Tibial nerve (tissue), 4 donors: Measurements from ENCODE around the gene FANCE. TPM values are rescaled to one million over a fixed set of nuclear protein-coding genes. Genes with fewer than 3 reads are reported as not detected.

Experiments used
- DNase-seq, 2 donors: peaks; one replicate each; pipeline ENCODE4 v3.0.0-alpha.2; 2019; ENCODE audit warnings: low spot score in 2 of 2
- H3K27ac ChIP-seq, 4 donors: fragments of 200-600 bp; sonication (generic) in 3 of 4; one replicate each; pipeline ENCODE4 v1.5.1; 2017 to 2019; ENCODE audit warnings: mild to moderate bottlenecking in 1 of 4
- H3K27me3 ChIP-seq, 2 donors: fragments of 200-600 bp; sonication (generic) in 1 of 2; one replicate each; pipeline versions ENCODE4 v1.5.1 to v1.6.0; 2017 to 2019
- H3K36me3 ChIP-seq, 3 donors: fragments of 200-600 bp; sonication (generic); one replicate each; pipeline ENCODE4 v1.5.1; 2018 to 2019
- H3K4me1 ChIP-seq, 4 donors: fragments of 200-600 bp; sonication (generic) in 3 of 4; one replicate each; pipeline ENCODE4 v1.5.1; 2017 to 2019
- H3K4me3 ChIP-seq, 4 donors: fragments of 200-600 bp; sonication (generic) in 3 of 4; one replicate each; pipeline ENCODE4 v1.5.1; 2017 to 2019; ENCODE audit warnings: mild to moderate bottlenecking in 1 of 4, moderate library complexity in 1 of 4
- H3K9me3 ChIP-seq, 4 donors: fragments of 200-600 bp; sonication (generic) in 3 of 4; one replicate each; pipeline ENCODE4 v1.5.1; 2017 to 2019
- CTCF ChIP-seq, 5 experiments: fragments of 200-600 bp in 3 of 5; fragments of 450-650 bp in 2 of 5; sonication (generic) in 3 of 5; IDR thresholded peaks; one replicate each; pipeline ENCODE4 v1.5.1; 2016 to 2019; ENCODE audit warnings: antibody characterized with exemption in 5 of 5, mild to moderate bottlenecking in 3 of 5, moderate library complexity in 2 of 5
- EP300 ChIP-seq, 2 donors: sonication (generic); formaldehyde crosslinking; IDR thresholded peaks; one replicate each; pipeline ENCODE4 v1.6.1; 2017; ENCODE audit warnings: antibody characterized with exemption in 2 of 2, mild to moderate bottlenecking in 1 of 2
- POLR2A ChIP-seq, 2 donors: fragments of 450-650 bp; IDR thresholded peaks; one replicate each; pipeline ENCODE4 v1.6.1; 2017; ENCODE audit warnings: antibody characterized with exemption in 2 of 2, mild to moderate bottlenecking in 2 of 2, moderate library complexity in 2 of 2
- WGBS, 2 donors: methylation state at CpG; one replicate each; pipeline ENCODE4 v1.1.5; 2018; 5-methylcytosine and 5-hydroxymethylcytosine counted together
- total RNA-seq, 4 donors: library from RNA; depleted of rRNA; stranded (reverse); fragments of >200 nt; gene quantifications; one replicate each; pipeline ENCODE4 v1.1.0, GENCODE V29; 2016

The FANCE gene
- total RNA-seq, 4 donors from 2014 or later: 8.1 to 9.6 (median 8.4) TPM

DNA sequence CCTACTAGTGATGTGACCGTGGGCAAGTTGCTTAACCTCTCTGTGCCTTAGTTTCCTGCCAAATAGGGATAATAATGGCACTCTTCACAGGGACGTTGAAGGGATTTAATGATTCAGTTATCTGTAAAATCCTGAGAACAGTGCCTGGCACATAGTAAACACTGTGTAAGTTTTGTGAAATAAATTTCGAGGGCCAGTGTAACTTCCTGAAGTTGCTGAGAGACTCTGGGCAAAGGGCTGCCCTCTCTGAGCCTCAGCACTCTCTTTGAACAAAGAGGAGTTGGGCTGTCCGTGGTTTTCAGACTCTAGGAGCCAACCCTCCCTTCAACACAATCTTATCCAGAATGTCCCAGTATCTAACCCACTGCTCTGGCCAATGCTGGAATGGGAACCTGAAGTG, 47.2 kb downstream of the FANCE start:
- Histone ChIP-seq H3K36me3 (no peaks in the 10 kb centered on the region), H3K27me3 (peaks cover 0 to 27% of the 10 kb centered on the region in 2 donors), H3K27ac (no peak overlapping the region), H3K4me3 (no peak overlapping the region), H3K4me1 (peaks cover 0 to 34% (median 23%) of the 10 kb centered on the region in 4 donors), H3K9me3 (no peaks in the 10 kb centered on the region)
- no peak for TF ChIP-seq EP300 (IDR thresholded peaks at IDR 0.05)
- TF ChIP-seq POLR2A (IDR thresholded peaks at IDR 0.05): no peak
- no peak for TF ChIP-seq CTCF (IDR thresholded peaks at IDR 0.05)
- DNase-seq: no peak
- 77 to 79% methylated on average over 4 of the region's 4 CpGs for WGBS, 2 donors

GRCh38 chr6:35500782-35501181, 48.6 kb downstream of the FANCE start:
- TF ChIP-seq EP300 (IDR thresholded peaks at IDR 0.05): no peak
- TF ChIP-seq POLR2A (IDR thresholded peaks at IDR 0.05): no peak
- no peak for TF ChIP-seq CTCF (IDR thresholded peaks at IDR 0.05)
- Histone ChIP-seq H3K27ac (no peak overlapping the region), H3K4me1 (peaks cover 0 to 19% (median 14%) of the 10 kb centered on the region in 4 donors), H3K36me3 (no peaks in the 10 kb centered on the region), H3K9me3 (no peaks in the 10 kb centered on the region), H3K27me3 (peaks cover 0 to 41% of the 10 kb centered on the region in 2 donors), H3K4me3 (no peak overlapping the region)
- no peak for DNase-seq
- WGBS, 2 donors: 78 to 81% methylated on average over 6 of the region's 6 CpGs

DNA sequence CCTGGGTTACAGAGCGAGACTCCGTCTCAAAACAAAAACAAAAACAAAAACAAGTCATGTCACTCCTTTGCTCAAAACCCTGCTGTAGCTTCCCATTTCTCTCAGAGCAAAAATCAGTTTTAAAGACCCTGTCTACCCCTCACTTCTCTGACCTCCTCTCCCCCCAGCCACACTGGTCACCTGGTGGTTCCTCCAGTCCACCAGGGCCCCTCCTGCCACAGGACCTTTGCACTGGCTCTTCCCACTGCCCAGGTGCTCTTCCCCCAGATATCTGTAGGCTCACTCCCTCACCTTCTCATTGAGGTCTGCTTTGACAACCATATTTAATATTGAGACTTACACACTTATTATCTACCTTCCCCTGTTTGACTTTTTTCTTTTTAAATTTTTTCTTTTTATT, 49.6 kb downstream of the FANCE start:
- Histone ChIP-seq H3K27ac (no peak overlapping the region), H3K9me3 (no peaks in the 10 kb centered on the region), H3K27me3 (peaks cover 0 to 51% of the 10 kb centered on the region in 2 donors), H3K4me3 (no peak overlapping the region), H3K4me1 (peaks cover 0 to 13% (median 12%) of the 10 kb centered on the region in 4 donors), H3K36me3 (no peaks in the 10 kb centered on the region)
- DNase-seq: no peak
- no peak for TF ChIP-seq CTCF (IDR thresholded peaks at IDR 0.05)
- no peak for TF ChIP-seq POLR2A (IDR thresholded peaks at IDR 0.05)
- no peak for TF ChIP-seq EP300 (IDR thresholded peaks at IDR 0.05)
- WGBS, 2 donors: 88 to 96% methylated on average over 2 of the region's 2 CpGs

DNA sequence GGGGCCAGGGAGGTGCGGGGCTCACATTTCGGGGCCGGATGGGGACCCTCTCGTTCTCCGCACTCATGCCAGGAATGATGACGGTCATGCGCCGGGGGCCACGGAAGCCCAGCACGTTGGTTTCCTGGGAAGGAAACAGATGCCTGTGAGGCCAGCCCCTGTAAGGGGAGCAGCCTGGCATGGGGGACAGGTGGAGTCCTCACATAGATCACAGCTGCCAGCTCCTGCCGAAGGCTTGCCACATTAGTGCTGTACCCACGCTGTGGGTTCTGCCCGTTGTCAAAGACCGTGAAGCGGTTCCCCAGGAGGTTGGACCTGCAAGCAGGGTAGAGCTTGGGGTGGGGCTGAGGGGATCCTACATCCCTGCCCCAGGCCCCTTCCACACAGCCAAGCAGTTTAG, 51.4 kb downstream of the FANCE start:
- 46 to 61% methylated on average over 5 to 15 of the region's 15 CpGs for WGBS, 2 donors
- H3K27me3 ChIP-seq: peaks cover 0 to 65% of the 10 kb centered on the region in 2 donors
- no peak for TF ChIP-seq POLR2A (IDR thresholded peaks at IDR 0.05)
- TF ChIP-seq CTCF (IDR thresholded peaks at IDR 0.05): no peak
- no peak for TF ChIP-seq EP300 (IDR thresholded peaks at IDR 0.05)
- H3K36me3 ChIP-seq: no peaks in the 10 kb centered on the region
- H3K27ac ChIP-seq: no peak overlapping the region
- no peak for DNase-seq
- no peaks in the 10 kb centered on the region for H3K9me3 ChIP-seq
- no peak overlapping the region for H3K4me3 ChIP-seq
- H3K4me1 ChIP-seq: peaks cover 0 to under 1% (median under 1%) of the 10 kb centered on the region in 4 donors

DNA sequence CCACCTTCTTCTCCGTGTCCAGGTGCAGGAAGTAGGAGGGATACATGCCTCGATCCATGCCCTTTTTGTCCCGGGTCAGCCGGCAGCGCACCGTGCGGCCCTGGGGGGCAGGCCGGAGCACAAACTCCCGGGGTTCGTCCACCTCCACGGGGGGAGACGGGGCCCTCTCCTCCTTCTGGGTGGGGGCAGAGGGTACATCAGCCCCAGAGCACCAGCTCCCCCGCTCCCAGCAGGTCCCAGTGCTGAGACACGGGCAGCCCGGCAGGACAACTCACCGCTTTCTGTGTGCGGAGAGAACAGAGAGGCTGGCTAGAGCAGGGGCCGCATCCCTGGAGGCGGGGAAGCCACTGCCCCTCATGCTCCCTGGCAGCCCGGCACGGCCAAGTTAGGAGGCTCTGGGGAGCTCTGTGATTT, 53.9 kb downstream of the FANCE start:
- Histone ChIP-seq H3K4me1 (no peaks in the 10 kb centered on the region), H3K27ac (no peak overlapping the region), H3K4me3 (no peak overlapping the region), H3K9me3 (no peaks in the 10 kb centered on the region), H3K36me3 (no peaks in the 10 kb centered on the region), H3K27me3 (peaks cover 0 to 87% of the 10 kb centered on the region in 2 donors)
- DNase-seq: no peak
- WGBS, 2 donors: 29 to 39% methylated on average over 17 to 21 of the region's 21 CpGs
- TF ChIP-seq POLR2A (IDR thresholded peaks at IDR 0.05) (no peak), EP300 (IDR thresholded peaks at IDR 0.05) (no peak), CTCF (IDR thresholded peaks at IDR 0.05) (no peak)
